GM19023 (cell line): ENCODE measurements around the gene CBR4.

Experiments used
- ATAC-seq: cut with Tn5 transposase; IDR thresholded peaks from one replicate; pipeline ENCODE4 v1.9.1; 2021; ENCODE audit warnings: mild to moderate bottlenecking, moderate library complexity; ENCODE audit not compliant: unreplicated experiment

Gene CBR4

GRCh38 chr4:169010125-169011023 is at the start of gene CBR4:
CBR4 (minus strand) TSS chr4:169010255; CDS start chr4:169010089, 166 bp downstream.
- ATAC-seq = peak; percentile 97

- no peak for ATAC-seq
Measured at GRCh38 chr4:169059306-169060211, 49.5 kb upstream of the CBR4 start.

- no peak for ATAC-seq
Measured at GRCh38 chr4:169058312-169058711, 48.3 kb upstream of the CBR4 start.

GRCh38 chr4:169054879-169055278 is 44.8 kb upstream of the CBR4 start:
- peak; percentile 81 for ATAC-seq

GRCh38 chr4:169052594-169052945 is 42.5 kb upstream of the CBR4 start:
- ATAC-seq = no peak

DNA sequence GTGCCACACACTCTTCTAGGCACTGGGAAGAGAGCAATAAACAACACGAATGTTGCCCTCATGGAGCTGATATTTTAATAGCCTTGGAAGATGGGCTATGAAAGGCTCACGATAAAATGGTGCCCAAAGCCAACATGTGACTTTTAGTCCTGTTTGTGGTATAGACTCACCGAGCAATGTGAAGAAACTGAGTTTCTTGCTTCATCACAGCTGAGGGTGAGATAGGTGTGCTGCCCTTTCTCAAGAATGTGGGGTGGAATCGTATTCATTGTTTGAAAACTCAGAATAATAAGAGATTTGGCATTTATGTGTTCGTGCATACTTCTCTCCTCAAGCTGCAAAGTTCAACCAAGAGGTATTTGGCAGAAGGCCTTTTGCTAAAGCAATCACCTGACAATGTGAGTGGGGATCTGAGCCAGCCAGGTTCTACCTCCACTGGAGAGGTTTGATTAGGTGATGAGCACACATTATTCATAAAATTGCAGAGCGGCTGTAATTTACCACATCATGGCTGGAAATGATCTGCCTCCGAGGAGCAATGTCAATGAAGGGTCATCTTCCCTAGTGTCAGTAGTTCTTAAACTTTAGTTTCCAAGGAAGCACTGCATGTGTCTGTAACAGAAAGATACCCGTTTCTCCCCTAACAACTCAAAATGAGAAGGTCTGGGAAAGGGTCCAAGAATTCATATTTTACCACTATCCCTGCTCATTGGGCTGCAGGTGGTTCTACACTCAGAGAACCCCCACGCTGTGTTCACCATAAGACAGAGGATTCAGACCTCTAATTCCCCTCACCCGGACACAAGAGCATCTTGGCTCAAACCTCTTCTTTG is 41.9 kb upstream of the CBR4 start:
- no peak for ATAC-seq

- no peak for ATAC-seq
Measured at GRCh38 chr4:169050881-169051760, 41.1 kb upstream of the CBR4 start.

GRCh38 chr4:169050284-169050683 is 40.2 kb upstream of the CBR4 start:
- ATAC-seq = no peak

DNA sequence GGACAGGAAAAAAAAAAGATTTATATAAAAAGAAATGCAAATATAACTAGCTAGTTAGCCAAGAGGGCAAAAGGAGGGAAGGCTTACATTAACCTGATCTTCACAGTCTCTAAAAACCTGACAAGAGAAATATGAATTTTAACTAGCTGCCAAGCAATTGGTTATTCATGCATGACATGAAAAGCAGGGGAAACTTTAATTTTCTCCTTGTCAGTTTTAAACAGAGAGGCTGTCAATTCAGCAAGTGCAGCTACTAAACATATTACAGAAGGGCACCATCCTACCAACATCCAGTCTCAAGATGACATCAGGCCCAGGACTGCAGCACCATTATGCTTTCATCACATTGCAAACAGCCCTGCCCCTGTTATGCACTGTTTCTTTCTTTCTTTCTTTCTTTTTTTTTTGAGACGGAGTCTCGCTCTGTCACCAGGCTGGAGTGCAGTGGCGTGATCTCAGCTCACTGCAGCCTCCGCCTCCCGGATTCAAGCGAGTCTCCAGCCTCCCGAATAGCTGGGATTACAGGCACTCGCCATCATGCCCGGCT is 38.9 kb upstream of the CBR4 start:
- no peak for ATAC-seq

GRCh38 chr4:169047956-169048355 is 37.9 kb upstream of the CBR4 start:
- no peak for ATAC-seq

- ATAC-seq = no peak
Measured at GRCh38 chr4:169045862-169046584, 36.0 kb upstream of the CBR4 start.

DNA sequence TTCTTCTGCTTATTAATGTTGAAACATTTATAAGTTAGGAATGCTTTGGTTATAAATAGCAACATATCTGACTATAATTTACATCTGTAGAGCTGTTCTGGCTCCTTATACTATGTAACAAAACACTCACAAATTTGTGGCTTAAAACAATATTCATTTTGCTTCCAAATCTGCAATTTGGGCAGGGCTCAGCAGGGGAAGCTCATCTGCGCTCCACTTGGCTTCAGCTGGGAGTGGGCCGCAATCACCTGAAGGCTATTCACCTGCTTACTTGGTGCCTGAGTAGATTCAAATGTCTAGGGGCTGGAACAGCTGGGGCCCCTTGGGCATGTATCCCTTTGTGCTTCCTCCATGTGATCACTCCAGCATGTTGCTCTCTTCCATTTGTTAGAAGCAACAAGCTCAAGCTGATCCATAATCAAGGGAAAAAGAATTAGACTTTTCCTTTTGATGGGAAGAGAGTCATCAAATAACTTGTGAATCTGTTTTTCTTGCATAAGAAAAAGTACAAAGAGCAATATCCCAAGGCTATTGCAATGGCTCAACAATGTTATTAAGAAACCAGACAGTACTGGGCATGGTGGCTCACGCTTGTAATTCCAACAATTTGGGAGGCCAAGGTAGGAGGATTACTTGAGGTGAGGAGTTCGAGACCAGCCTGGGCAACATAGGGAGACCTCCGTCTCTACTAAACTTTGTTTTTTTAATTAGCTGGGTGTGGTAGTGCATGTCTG is 34.8 kb upstream of the CBR4 start:
- ATAC-seq = no peak

DNA sequence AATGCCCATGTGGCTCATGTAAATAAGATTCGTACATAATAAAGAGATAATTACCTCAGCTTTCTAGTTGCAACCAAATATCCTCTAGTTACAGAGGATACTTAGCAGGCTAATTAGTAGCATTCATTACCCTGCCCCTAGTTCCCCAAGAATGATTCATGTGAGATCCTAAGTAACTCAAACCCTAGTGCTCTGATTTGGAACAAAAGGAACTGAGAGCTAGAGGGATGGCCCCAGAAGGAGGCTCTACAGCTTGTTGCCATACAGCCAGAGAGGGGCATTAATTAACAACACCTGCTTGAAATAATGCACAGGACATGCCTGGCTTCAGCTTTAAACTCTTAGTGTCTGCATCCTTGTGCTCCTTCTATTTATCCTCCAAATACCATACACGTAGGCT is 32.6 kb upstream of the CBR4 start:
- ATAC-seq = no peak

GRCh38 chr4:169040559-169041261 is 30.7 kb upstream of the CBR4 start:
- no peak for ATAC-seq

DNA sequence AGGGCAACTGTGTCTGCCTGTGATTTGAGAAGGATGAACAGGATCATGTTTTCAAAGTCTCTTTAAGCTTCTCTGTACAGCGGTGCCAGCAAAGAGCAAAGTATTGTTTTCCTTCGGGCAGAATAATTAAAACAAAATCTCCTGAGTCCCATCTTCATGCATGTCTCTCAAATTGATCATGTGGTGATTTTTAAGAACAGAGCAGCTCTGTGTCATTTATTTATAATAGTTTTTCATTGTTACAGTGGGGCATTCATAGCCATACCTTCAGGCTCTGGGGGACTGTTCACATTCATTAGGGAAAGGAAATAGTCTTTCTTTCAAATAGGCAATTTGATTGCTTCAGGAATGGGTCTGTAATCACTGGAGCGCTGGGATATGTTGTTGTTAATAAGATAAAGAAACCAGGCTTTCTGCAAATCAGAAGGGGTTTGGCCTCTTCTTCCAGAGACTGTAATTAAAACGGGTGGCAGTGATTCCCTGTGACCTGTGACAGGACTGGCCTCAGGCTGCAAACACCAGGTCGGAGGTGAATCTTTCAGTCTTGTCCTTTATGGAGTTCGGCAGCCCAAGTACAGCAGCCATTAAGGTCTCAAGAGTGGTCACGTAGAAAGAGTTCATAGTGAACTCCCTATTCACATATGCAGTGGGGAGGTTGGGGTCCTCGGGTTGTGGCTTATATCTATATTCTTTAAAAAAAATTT is 29.3 kb upstream of the CBR4 start:
- no peak for ATAC-seq

- no peak for ATAC-seq
Measured at GRCh38 chr4:169037506-169037905, 27.5 kb upstream of the CBR4 start.
